Stimulated activated CD8-positive, alpha-beta memory T cell treated with anti-CD3 and anti-CD28 coated beads, Interleukin-4, amount 100 ng/mL, for 48 hours (primary cell): Measurements from ENCODE around the gene DNAJC4.

ENCODE experiments used
- DNase-seq: peaks from one replicate; pipeline ENCODE4 v3.0.0-alpha.2; 2020

The DNAJC4 gene

DNA sequence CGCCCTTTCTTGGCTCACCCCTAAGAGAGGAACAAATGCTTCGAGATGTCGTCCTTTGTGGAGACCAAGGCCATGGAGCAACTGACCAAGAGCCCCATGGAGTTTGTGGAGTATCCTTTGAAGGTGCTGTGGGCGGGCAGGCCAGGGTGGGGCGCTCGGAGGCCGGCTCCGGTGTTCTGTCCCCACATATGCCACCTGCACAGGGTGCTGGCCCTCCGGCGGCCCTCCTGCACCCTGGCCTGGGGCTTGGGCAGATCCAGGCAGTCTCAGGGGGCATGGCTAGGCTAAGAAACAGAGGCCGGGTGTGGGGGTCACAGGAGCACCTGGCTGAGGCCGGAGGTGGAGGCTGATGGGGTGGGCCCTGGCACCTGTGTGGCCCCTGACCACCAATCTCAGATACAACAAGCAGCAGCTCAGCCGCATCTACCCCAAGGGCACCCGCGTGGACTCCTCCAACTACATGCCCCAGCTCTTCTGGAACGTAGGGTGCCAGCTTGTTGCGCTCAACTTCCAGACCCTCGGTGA is 31.3 kb downstream of the DNAJC4 start:
- DNase-seq: no peak

DNA sequence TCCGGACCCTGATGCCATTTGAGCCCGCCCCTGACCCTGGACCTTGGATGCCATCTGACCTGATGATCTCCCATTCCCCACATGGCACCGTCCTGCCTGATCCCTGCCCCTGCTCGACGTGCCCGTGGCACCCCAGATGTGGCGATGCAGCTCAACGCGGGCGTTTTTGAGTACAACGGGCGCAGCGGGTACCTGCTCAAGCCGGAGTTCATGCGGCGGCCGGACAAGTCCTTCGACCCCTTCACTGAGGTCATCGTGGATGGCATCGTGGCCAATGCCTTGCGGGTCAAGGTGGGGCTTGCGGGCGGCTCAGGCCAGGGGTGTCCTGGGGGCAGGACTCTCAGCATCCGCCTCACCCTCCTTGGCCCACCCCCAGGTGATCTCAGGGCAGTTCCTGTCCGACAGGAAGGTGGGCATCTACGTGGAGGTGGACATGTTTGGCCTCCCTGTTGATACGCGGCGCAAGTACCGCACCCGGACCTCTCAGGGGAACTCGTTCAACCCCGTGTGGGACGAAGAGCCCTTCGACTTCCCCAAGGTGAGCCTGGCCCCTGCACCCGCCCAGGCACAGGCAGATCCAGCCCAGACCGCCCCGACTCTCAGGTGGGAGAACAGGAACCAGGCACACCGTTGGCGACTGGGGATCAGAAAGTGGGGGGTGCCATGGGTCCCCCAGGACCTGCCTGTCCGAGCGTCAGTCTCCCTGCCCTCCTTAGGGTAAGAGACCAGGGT is 32.1 kb downstream of the DNAJC4 start:
- DNase-seq: no peak

DNA sequence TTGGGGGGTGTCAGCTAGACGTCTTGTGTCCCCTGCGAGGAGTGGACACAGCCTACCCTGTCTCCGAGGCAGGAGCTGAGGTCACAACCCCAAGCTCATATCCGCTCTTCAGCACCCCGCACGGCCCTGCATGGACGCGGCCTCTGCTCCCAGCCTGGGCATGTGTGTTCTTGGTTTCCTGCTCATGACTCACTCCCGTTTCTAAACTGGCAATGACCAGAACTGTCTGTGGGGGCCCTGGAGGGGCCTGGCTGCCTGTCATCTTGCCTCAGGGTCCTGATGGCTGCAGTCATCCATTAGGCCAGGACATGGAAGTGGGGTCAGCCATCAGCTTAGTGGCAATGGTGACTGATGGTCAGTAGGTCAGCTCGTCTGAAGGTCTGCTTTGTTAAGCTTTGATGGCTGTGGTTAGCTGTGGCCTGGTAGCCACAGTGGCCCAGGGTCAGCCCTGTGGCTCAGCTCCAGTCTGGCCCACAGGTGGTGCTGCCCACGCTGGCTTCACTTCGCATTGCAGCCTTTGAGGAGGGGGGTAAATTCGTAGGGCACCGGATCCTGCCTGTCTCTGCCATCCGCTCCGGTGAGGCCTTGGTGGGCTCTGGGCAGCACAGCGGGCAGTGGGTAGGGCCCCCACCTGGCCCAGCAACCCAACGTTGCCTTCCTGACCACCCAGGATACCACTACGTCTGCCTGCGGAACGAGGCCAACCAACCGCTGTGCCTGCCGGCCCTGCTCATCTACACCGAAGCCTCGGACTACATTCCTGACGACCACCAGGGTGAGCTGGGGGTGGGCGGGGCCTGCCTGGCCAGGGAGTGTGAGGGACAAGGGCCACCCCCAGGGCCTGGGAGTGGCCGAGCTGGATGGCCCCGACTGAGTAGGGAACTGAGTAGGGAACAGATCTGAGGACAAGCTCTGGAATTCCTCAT is 32.9 kb downstream of the DNAJC4 start:
- DNase-seq: no peak

DNA sequence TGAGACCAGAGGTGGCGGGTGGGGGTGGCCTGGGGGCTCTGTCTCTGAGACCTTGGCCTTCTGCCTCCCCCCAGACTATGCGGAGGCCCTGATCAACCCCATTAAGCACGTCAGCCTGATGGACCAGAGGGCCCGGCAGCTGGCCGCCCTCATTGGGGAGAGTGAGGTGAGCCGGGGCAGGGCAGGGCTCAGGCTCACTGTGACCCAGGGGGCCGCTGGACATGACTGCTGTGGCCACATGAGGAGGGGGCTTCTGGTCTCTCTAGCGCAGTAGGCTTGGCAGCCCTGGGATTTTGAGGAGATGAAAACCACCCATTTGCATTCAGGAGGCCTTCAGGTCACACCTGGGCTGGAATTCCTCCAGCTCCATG is 33.6 kb downstream of the DNAJC4 start:
- DNase-seq: no peak

DNA sequence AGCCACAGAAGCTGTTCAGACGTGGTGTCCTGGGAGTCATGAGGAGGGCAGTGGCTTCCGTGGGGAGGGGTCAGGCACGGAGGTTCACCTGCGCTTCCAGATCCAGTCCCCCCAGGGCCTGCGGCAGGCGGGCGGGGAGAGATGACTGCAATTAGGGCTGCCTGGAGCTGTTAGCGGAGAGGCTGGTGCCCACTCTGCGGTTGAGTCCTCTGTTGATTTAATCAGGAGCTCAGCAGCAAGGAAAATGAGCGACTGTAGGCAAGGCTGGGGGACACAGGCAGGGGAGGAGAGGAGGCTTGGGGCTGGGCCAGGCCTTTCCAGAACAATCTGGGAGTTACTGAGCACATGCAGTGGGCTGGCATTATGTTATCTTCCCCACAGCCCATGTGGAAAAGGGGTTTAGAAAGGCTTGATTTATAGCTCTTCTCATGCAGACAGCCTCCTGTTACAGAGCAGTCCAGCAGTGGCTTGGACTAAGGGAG is 34.1 kb downstream of the DNAJC4 start:
- no peak for DNase-seq

DNA sequence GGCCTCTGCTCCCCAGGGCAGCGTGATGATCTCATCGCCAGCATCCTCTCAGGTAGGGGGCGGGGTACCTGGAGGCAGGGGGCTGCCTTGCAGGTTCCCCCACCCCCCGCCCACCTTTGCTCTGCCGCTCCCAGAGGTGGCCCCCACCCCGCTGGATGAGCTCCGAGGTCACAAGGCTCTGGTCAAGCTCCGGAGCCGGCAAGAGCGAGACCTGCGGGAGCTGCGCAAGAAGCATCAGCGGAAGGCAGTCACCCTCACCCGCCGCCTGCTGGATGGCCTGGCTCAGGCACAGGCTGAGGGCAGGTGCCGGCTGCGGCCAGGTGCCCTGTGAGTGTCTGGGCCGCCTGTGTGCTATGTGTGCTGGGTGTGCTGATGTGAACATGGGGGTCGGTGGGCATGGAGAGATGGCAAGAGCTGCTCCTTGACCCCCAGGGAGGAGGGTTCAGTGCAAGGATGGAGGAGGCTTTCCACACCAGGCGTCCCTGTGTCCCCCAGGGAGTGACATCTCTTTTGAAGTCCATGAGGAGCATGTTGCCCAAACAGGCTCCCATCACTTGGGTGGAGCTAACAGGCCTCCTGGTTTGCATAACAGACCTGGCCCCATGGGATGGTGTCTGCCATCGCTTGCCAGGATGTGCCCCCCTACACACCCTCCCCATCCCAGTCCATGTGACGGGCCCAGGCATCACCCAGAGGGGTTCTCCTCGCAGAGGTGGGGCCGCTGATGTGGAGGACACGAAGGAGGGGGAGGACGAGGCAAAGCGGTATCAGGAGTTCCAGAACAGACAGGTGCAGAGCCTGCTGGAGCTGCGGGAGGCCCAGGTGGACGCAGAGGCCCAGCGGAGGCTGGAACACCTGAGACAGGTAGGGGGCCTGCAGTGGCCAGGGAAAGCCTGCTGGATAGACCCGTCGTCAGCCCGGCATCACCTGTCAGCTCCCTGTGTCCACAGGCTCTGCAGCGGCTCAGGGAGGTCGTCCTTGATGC is 35.1 kb downstream of the DNAJC4 start:
- DNase-seq: no peak

DNA sequence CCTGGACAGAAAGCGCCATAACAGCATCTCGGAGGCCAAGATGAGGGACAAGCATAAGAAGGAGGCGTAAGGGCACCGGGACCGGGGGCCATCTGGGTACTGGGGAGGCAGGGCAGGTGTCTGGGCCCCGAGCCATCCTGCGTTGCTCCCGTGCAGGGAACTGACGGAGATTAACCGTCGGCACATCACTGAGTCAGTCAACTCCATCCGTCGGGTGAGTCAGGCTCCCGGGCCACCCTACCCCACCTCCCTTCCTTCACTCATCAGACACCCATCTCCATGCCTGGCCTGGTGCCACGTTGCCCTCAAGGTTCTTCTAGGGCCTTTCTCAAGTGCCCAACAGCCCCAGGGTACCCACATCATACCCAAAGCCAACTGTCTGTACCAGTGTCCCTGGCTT is 36.0 kb downstream of the DNAJC4 start:
- DNase-seq: no peak

DNA sequence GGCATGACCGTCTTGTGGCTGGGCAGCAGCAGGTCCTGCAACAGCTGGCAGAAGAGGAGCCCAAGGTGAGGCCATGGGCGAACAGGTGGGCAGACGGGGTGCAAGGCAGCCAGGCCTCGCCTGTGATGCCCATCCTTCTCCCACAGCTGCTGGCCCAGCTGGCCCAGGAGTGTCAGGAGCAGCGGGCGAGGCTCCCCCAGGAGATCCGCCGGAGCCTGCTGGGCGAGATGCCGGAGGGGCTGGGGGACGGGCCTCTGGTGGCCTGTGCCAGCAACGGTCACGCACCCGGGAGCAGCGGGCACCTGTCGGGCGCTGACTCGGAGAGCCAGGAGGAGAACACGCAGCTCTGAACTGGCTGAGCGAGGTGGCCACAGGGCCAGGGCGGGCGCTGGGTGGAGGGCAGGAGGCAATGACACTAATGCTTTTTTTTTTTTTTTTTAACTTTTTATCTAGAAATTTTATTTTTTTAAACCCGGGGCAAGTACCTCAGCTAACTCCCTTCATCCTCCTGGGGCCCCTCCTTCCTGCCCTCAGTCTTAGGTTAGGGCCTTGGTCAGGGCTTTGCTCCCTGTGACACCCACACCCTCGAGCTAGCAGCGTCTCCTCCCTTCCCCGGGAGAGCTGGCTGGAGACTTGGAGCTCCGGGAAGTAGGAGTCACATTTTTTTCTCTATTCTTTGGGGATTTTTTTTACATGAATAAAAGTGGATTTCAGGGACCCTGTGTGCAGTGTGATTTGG is 37.0 kb downstream of the DNAJC4 start:
- DNase-seq: no peak

DNA sequence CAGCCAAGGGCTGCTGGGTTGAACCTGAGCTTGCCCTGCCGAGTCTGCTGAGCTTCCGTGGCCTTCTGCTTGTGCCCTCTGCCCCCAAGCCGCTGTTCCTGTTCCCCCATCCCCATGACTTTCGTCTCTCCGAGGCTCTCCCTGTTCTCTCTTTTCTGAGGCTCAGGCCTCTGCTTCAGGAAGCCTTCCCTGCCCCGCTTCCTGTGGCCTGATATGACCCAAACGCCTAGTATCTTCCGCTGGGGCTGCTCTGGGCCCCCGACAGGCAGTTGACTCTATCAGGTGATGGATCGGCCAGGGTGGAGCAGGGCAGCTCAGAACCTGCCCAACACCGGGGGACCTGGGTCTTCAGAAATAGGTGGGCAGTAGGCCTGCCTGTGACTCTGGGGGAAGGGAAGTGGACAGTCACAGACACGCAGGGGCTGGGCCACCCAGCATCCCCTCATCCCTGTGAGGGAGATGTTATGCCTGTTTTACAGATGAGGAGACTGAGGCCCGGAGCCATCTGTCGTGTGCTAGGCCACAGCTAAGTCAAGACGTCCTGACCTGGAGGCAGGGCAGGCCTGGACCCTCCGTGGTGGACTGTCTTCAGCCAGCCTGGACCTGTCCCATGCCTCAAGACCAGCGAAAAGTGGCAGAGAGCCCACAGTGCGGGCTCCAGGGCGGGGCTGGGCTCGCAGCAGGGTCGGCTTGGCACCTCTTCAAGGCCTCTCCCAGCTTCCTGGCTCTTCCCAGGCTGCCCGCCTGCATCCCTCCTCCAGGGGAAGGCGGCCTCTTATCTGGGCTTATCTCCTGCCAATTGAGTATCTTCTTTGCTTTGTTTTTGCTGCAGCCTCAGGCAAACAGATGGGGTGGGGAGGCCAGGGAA is 37.9 kb downstream of the DNAJC4 start:
- DNase-seq: no peak

DNA sequence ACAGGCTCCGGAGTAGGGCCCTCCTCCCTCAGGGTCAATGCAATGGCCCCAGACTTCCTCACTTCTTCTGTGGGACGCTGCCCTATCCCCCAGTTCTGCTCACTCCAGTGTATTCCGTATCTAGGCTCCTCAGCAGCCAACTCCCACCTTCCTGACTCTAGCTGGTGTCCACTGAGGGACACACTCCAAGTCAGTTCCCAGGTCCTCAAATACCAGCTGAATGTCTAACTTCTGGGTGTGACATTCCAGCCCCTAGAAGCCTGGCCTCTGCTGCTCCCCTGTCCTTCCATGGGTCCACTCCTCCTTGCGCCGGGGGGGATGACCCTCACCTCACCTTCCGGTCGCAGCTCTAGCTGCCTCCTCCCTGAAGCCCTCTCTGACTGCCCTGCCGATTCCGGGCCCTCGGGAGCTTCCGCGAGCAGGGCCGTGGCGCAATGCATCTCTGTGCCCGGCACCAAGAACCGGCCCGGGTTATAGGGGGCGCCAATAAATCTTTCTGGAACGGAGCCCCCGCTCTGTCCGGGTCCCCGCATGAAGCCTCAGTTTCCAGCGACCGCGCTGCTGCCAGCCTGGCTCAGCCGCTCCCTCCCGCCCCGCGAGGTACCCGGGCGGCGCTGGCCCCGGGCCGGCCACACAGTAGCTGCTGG is 38.7 kb downstream of the DNAJC4 start:
- peak; percentile 76 for DNase-seq

DNA sequence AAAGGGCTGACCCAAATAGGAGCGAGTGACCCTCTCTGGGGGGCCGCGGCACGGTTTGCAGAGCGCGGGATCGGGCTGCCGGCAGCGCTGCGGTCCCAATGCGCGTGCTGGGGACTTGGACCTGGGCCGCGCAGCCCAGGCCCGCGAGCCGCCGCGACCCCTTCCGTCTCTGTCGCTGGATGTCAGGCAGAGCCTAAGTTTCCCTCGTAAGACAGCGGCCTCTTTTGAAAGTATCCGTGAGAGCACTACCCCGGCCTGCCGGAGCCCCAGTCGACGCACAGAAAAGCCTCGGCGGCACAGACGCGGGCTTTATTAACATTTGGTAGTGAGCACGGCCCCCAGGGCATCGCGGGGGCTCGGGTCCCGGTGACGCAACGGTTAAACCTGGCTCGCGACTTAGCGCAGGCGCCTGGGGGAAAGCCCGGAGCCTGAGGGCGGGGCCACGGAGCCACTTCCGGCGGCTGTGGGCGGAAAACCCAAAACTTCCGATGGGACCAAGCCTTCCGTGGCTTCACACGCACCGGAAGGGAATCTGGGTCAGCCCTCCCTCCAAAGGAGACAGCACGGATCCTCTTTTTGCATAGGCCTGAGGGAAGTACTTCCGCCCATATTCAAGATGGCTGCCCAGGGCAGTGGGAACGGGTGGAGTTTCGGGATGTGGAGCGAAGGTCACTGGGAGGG is 39.3 kb downstream of the DNAJC4 start:
- peak; percentile 99 for DNase-seq

DNA sequence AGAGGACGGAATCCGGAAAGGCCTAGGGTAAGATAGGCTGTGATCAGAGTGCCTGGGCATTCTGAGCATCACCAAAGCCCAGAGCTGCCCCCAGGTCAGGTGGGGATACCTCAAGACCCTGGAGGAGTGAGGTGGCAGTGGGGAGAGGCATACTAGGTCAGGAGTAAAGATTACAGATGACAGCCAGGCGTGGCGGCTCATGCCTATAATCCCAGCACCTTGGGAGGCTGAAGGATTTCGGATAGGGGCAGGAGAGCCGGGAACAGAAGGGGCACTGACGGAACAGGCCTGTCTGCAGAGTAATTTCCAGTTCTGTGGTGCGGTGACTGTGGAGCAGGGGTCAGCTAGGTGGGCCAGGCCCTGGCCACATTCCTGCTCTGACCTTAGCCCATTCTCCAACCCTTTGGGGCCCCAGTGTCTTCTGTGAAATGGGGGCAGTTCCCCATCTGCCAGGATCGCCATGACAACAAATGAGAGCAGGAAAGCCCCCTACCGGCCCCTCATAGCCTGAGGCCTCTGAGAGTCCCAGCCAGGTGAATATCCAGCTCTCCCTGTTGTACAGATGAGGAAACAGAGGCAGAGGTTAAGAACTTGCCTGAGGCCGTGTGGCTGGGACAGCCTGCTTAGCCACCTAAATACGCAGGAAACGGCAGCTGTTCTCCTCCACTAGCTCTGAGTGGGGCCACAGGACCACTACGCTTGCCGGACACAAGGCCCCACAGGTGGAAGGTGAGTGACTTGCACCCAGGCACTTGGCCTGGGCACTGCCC is 44.9 kb downstream of the DNAJC4 start:
- DNase-seq: no peak

DNA sequence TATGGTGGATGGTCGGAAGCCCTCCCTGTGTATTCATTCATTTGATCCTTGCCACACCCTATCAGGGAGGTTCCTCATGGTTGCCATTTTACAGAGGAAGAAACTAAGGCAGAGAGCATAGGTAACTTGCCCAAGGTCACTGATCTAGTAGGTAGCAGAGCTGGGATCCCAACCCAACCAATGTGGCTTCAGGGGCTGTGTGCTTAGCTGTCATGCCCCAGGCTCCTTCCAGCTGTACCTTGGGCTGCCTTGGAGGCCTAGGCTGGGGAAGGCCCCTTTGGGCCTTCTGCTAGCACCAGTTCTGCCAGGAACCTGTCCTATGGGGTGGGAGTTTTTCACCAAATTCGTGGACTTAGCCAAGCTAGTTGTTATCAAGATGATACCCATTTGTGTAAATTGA is 45.5 kb downstream of the DNAJC4 start:
- no peak for DNase-seq

DNA sequence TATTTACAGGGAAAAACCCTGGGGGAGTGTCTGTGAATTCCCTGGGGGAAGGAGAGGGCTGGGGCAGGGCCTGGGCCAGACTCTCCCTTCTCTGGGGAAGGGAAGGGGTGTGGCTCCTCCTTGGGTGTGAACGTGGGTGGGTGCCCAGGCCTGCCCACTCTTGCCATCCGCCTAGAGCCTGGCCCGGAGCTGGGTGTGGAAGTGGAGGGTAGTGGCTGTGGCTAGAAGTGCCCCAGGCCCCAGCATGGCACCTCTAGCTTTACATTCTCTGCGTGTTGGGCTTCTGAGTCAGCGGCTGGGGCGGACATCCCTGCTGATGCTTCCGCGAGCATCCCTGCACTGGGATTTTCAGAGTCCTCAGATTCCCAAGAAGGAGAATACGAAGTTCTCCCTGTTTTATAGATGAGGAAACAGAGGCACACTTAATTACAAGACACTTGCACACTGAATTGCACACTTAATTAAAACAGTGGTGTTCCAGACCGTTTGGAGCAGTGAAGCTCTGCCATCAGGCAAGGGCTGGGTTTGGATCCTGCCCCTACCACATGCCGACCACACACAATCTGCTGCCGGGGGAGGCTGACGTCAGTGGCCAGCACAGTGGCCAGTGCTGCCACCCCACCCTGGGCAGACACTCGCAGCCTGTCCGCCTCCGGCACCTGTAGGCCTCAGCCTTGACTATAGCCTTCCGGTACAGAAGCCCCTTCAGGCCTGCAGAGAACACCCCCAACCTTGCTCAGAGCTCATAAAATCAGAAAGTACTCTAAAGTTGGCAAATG is 46.5 kb downstream of the DNAJC4 start:
- DNase-seq: no peak

DNA sequence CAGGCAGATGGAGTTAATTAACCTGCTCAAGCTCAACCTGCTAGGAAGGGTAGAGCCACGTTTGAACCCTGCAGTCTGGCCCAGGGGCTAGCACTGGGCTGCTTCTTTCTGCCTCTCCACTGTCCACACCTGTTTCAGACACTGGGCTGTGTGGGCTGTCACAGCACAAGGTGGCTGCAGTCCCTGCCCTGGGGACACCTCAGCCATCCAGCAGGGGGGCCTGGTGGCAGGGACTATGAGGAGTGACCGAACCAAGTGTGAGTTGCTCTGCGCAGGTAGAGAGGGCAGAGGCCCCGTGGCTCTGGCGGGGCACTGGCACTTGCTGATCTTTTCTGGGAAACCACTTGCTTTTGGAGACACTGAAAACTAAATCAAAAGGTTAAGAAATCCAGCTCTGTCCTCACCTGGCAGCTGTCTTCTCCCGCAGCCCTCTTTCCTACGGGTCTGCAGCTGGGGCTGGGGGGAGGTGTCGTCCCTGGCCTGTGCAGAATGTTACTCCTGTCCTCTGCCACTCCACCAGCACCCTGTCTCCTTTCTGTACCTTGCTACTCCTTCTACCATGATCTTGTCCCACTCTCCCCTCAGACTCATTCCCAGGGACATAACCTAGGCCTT is 48.3 kb downstream of the DNAJC4 start:
- no peak for DNase-seq

DNA sequence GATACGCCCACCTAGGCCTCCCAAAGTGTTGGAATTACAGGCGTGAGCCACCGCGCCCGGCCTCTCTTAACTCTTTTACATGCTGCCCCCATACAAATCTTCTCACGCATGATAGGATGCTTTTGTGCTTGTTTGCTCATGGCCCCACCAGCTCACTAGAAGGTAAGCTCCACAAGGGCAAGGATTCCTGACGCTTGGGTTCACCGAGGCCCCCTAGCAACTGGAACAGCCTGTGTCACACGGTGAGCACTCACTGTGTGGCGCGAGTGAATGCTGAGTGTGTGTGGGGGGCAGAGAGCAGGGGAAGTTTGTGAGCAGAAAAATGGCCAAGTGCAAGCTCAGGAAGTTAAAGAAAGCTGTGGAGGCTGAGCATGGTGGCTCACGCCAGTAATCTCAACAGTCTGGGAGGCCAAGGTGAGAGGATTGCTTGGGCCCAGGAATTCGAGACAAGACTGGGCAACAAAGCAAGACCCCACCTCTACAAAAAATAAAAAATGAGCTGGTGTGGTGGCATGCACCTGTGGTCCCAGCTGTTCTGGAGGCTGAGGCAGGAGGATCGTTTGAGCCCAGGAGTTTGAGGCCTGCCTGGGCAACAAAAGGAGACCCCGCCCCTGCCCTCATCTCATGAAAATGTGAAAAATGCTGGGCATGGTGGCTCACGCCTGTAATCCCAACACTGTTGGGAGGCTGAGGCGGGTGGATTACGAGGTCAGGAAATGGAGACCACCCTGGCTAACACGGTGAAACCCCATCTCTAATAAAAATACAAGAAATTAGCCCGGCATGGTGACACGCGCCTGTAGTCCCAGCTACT is 51.8 kb downstream of the DNAJC4 start:
- no peak for DNase-seq

DNA sequence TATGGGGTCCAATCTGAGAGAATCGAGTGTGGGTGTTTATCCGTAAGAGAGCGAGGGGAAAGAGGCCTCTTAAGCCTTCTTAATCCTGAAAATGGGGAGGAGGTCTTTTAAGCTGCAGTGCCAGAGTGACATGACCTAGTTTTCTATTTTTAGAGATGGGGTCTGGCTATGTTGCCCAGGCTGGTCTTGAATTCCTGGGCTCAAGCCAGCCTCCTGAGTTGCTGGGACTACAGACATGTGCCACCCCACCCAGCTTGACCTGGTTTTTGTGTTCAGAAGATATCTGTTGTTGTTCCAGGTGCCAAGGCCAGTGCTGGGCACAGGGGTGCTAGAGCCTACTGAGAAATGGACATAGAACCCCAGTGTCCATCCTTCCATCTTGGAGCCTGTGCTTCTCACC is 52.7 kb downstream of the DNAJC4 start:
- DNase-seq: no peak
